K562 (cell line): ENCODE data around the gene RARA. TPM values are rescaled to one million over a fixed set of nuclear protein-coding genes. Genes with fewer than 3 reads are reported as not detected.

Source experiments
- CCNT2 ChIP-seq: IDR thresholded peaks from 2 replicates; pipeline ENCODE4 v1.6.1; 2011; ENCODE audit warnings: borderline replicate concordance, low read depth, mild to moderate bottlenecking, moderate library complexity, mixed read lengths, low read length; ENCODE audit not compliant: insufficient read length; ENCODE audit errors: extremely low read depth
- CTBP1 ChIP-seq: fragments of 450-650 bp; IDR thresholded peaks from 2 replicates; pipeline ENCODE4 v1.6.1; 2016; ENCODE audit warnings: borderline replicate concordance
- EGR1 ChIP-seq: fragments of 450-650 bp; conservative IDR thresholded peaks from 2 replicates; pipeline ENCODE4 v1.6.1; 2017; ENCODE audit warnings: mild to moderate bottlenecking
- FOXJ3 ChIP-seq: sonication (generic); formaldehyde crosslinking; IDR thresholded peaks from 2 replicates; pipeline ENCODE4 v1.4.0; 2020; ENCODE audit warnings: mild to moderate bottlenecking, missing genetic modification reagents
- FOXM1 ChIP-seq, 2 experiments: fragments of 450-650 bp in 1 of 2; sonication (generic) in 1 of 2; formaldehyde crosslinking in 1 of 2; IDR thresholded peaks; 2 replicates each; pipeline versions ENCODE4 v1.6.1 to v1.9.0; 2017 to 2022; ENCODE audit warnings: low read depth in 2 of 2, mild to moderate bottlenecking in 2 of 2, missing genetic modification reagents in 1 of 2, moderate library complexity in 1 of 2
- GABPB1 ChIP-seq: sonication (generic); formaldehyde crosslinking; IDR thresholded peaks from 2 replicates; pipeline ENCODE4 v1.8.0; 2022; ENCODE audit warnings: mild to moderate bottlenecking, missing genetic modification reagents
- JUN ChIP-seq, 2 experiments: sonication (generic) in 1 of 2; formaldehyde crosslinking in 1 of 2; IDR thresholded peaks; 2 replicates each; pipeline versions ENCODE4 v1.6.1 to v1.8.0; 2012 to 2022; ENCODE audit warnings: borderline replicate concordance in 2 of 2, mild to moderate bottlenecking in 2 of 2, improper control_type of control experiment in 1 of 2, low read depth in 1 of 2, low read length in 1 of 2, missing genetic modification reagents in 1 of 2
- KDM4B ChIP-seq, 2 experiments: fragments of 450-650 bp in 1 of 2; sonication (generic) in 1 of 2; IDR thresholded peaks; 2 replicates each; pipeline ENCODE4 v1.6.1; 2016 to 2017; ENCODE audit warnings: borderline replicate concordance in 2 of 2, antibody characterized with exemption in 1 of 2, low read depth in 1 of 2, mild to moderate bottlenecking in 1 of 2
- MEF2A ChIP-seq: IDR thresholded peaks from 2 replicates; pipeline ENCODE4 v1.6.1; 2011; ENCODE audit warnings: low read depth, mild to moderate bottlenecking, low read length, moderate library complexity; ENCODE audit not compliant: control insufficient read depth
- PCBP2 ChIP-seq: fragments of 200-400 bp; formaldehyde crosslinking; IDR thresholded peaks from 2 replicates; pipeline ENCODE4 v1.6.1; 2018; ENCODE audit warnings: low read length, low read depth, mild to moderate bottlenecking, moderate library complexity; ENCODE audit not compliant: poor library complexity, severe bottlenecking
- RAD21 ChIP-seq, 2 experiments: fragments of 250-450 bp in 1 of 2; fragments of 450-650 bp in 1 of 2; sonication (Bioruptor Pico) in 1 of 2; formaldehyde crosslinking in 1 of 2; IDR thresholded peaks in 1 of 2; conservative IDR thresholded peaks in 1 of 2; 2 replicates each; pipeline versions ENCODE4 v1.4.0 to v1.8.0; 2020 to 2022; ENCODE audit warnings: mild to moderate bottlenecking in 2 of 2, moderate library complexity in 1 of 2
- TCFL5 ChIP-seq: fragments of 250-450 bp; sonication (Bioruptor Pico); conservative IDR thresholded peaks from 2 replicates; pipeline ENCODE4 v1.6.1; 2021; ENCODE audit warnings: mild to moderate bottlenecking, moderate library complexity, matching md5 sums
- TFAM ChIP-seq: fragments of 250-450 bp; sonication (Bioruptor Pico); conservative IDR thresholded peaks from 2 replicates; pipeline ENCODE4 v1.5.0; 2021; ENCODE audit warnings: mild to moderate bottlenecking, moderate library complexity
- ZNF124 ChIP-seq: sonication (generic); formaldehyde crosslinking; IDR thresholded peaks from 2 replicates; pipeline ENCODE4 v1.8.1; 2022; ENCODE audit warnings: missing genetic modification reagents
- ZNF175 ChIP-seq: fragments of 200-800 bp; sonication (Bioruptor generic); IDR thresholded peaks from 2 replicates; pipeline ENCODE4 v1.6.1; 2016; ENCODE audit warnings: low read depth, mild to moderate bottlenecking, missing genetic modification characterization, missing compliant biosample characterization
- ZNF511 ChIP-seq: sonication (generic); formaldehyde crosslinking; IDR thresholded peaks from 2 replicates; pipeline ENCODE4 v1.8.0; 2022; ENCODE audit warnings: mild to moderate bottlenecking, missing genetic modification reagents
- ZNF696 ChIP-seq: fragments of 250-450 bp; sonication (Bioruptor Pico); conservative IDR thresholded peaks from 2 replicates; pipeline ENCODE4 v1.4.0; 2020; ENCODE audit warnings: mild to moderate bottlenecking, moderate library complexity
- polyA plus RNA-seq, 8 experiments: library from polyadenylated mRNA; depleted of rRNA in 4 of 8; stranded (reverse) in 5 of 8; unstranded in 3 of 8; fragments of >200 nt; fragmentation: Nextera tagmentation in 2 of 8; fragmentation: Illumina TruSeq in 1 of 8; extraction: Ambion mirVana in 2 of 8; extraction: Trizol in 1 of 8; gene quantifications; 2 replicates each; pipeline versions ENCODE4 v1.2.1 to v1.2.3, GENCODE V29; 2011 to 2014; ENCODE audit warnings: inconsistent platforms in 1 of 8, missing spikeins in 1 of 8
- total RNA-seq, 7 experiments: library from RNA; depleted of rRNA in 6 of 7; stranded (reverse); fragments of >200 nt in 6 of 7; fragmentation: Illumina TruSeq in 2 of 7; extraction: Trizol in 2 of 7; gene quantifications; 2 replicates each; pipeline versions ENCODE4 v1.2.1 to v1.2.3, GENCODE V29; 2011 to 2021; ENCODE audit warnings: low replicate concordance in 1 of 7
- TF ChIP-seq, protein P1 (sequence below): fragments of 250-450 bp; sonication (Bioruptor Pico); IDR thresholded peaks from 2 replicates; pipeline ENCODE4 v1.4.0; 2020
- TF ChIP-seq, protein P2 (sequence below): fragments of 250-450 bp; sonication (Bioruptor Pico); IDR thresholded peaks from 2 replicates; pipeline ENCODE4 v1.8.0; 2022; ENCODE audit warnings: inconsistent platforms

The RARA gene
- total and polyA plus RNA-seq, 9 of the 15 experiments (the other 6 are each of a cell fraction or from before 2014, with no cell fraction given): 0.10 to 28.0 (median 7.9) TPM

DNA sequence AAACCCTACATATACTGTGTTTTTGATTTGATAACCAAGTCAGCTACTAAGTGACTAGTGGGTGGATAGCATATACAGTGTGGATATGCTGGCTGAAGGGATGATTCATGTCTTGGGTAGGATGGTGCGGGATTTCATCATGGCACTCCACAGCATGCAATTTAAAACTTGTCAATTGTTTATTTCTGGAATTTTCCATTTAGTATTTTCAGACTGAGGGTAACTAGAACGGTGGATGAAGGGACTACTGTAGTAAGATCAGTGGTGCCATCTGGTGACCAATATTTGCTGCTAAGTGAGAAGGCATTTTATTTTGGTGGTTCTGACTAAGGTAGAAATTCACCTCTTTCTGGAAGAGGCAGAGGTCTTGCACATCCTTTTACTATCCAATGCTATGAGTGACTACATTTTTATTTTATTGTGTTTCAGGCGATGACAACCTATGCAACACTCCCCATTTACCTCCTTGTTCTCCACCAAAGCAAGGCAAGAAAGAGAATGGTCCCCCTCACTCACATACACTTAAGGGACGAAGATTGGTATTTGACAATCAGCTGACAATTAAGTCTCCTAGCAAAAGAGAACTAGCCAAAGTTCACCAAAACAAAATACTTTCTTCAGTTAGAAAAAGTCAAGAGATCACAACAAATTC lies 18.2 kb upstream of the RARA start (continued):
- no peak for TF ChIP-seq CTBP1
- TF ChIP-seq JUN (IDR thresholded peaks at IDR 0.05; ENCODE audit: borderline replicate concordance, low read depth, low read length): no peak
- no peak for TF ChIP-seq JUN (CRISPR knock-in tag; IDR thresholded peaks at IDR 0.05; ENCODE audit: borderline replicate concordance)
- no peak for TF ChIP-seq KDM4B (IDR thresholded peaks at IDR 0.05; ENCODE audit: borderline replicate concordance in 2 of 2, low read depth in 1 of 2)
- TF ChIP-seq GABPB1: no peak
- no peak for TF ChIP-seq CCNT2
- TF ChIP-seq ZNF511: no peak
- TF ChIP-seq TCFL5 (CRISPR knock-in tag): no peak
- no peak for TF ChIP-seq FOXJ3 (CRISPR knock-in tag)
- TF ChIP-seq ZNF175: no peak
- TF ChIP-seq, protein P1, sequence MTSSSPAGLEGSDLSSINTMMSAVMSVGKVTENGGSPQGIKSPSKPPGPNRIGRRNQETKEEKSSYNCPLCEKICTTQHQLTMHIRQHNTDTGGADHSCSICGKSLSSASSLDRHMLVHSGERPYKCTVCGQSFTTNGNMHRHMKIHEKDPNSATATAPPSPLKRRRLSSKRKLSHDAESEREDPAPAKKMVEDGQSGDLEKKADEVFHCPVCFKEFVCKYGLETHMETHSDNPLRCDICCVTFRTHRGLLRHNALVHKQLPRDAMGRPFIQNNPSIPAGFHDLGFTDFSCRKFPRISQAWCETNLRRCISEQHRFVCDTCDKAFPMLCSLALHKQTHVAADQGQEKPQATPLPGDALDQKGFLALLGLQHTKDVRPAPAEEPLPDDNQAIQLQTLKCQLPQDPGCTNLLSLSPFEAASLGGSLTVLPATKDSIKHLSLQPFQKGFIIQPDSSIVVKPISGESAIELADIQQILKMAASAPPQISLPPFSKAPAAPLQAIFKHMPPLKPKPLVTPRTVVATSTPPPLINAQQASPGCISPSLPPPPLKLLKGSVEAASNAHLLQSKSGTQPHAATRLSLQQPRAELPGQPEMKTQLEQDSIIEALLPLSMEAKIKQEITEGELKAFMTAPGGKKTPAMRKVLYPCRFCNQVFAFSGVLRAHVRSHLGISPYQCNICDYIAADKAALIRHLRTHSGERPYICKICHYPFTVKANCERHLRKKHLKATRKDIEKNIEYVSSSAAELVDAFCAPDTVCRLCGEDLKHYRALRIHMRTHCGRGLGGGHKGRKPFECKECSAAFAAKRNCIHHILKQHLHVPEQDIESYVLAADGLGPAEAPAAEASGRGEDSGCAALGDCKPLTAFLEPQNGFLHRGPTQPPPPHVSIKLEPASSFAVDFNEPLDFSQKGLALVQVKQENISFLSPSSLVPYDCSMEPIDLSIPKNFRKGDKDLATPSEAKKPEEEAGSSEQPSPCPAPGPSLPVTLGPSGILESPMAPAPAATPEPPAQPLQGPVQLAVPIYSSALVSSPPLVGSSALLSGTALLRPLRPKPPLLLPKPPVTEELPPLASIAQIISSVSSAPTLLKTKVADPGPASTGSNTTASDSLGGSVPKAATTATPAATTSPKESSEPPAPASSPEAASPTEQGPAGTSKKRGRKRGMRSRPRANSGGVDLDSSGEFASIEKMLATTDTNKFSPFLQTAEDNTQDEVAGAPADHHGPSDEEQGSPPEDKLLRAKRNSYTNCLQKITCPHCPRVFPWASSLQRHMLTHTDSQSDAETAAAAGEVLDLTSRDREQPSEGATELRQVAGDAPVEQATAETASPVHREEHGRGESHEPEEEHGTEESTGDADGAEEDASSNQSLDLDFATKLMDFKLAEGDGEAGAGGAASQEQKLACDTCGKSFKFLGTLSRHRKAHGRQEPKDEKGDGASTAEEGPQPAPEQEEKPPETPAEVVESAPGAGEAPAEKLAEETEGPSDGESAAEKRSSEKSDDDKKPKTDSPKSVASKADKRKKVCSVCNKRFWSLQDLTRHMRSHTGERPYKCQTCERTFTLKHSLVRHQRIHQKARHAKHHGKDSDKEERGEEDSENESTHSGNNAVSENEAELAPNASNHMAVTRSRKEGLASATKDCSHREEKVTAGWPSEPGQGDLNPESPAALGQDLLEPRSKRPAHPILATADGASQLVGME (CRISPR knock-in tag): no peak
- TF ChIP-seq FOXM1 (IDR thresholded peaks at IDR 0.05; ENCODE audit: low read depth): no peak
- TF ChIP-seq FOXM1 (CRISPR knock-in tag; IDR thresholded peaks at IDR 0.05; ENCODE audit: low read depth): no peak
- TF ChIP-seq RAD21 (CRISPR knock-in tag; conservative IDR thresholded peaks at IDR 0.05 in 1 of 2, IDR thresholded peaks at IDR 0.05 in 1 of 2): peak; percentile 58 to 70
- TF ChIP-seq EGR1: no peak
- no peak for TF ChIP-seq TFAM (CRISPR knock-in tag)
- TF ChIP-seq, protein P2, sequence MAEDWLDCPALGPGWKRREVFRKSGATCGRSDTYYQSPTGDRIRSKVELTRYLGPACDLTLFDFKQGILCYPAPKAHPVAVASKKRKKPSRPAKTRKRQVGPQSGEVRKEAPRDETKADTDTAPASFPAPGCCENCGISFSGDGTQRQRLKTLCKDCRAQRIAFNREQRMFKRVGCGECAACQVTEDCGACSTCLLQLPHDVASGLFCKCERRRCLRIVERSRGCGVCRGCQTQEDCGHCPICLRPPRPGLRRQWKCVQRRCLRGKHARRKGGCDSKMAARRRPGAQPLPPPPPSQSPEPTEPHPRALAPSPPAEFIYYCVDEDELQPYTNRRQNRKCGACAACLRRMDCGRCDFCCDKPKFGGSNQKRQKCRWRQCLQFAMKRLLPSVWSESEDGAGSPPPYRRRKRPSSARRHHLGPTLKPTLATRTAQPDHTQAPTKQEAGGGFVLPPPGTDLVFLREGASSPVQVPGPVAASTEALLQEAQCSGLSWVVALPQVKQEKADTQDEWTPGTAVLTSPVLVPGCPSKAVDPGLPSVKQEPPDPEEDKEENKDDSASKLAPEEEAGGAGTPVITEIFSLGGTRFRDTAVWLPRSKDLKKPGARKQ (CRISPR knock-in tag): no peak
- no peak for TF ChIP-seq ZNF696 (CRISPR knock-in tag)
- TF ChIP-seq PCBP2: no peak
- TF ChIP-seq MEF2A: no peak
- no peak for TF ChIP-seq ZNF124 (CRISPR knock-in tag)
